SJCRH30 (cell line): ENCODE results near the gene ANKRD36. TPM values are rescaled to one million over a fixed set of nuclear protein-coding genes. Genes with fewer than 3 reads are reported as not detected.
"Not testable (repeated sequence)": the region's sequence is repeated elsewhere in the genome, so short reads cannot be mapped to it uniquely, and the experiment has no call there.

Experiments used
- DNase-seq, 2 experiments: peaks; one replicate each; pipeline ENCODE4 v3.0.0-alpha.2; 2015 to 2020
- H3K27ac ChIP-seq: fragments of 250-450 bp; sonication (Bioruptor Pico); 2 replicates; pipeline ENCODE4 v1.5.1; 2020; ENCODE audit warnings: mild to moderate bottlenecking, moderate library complexity
- H3K27me3 ChIP-seq: fragments of 250-450 bp; sonication (Bioruptor Pico); 2 replicates; pipeline ENCODE4 v1.5.1; 2020; ENCODE audit warnings: mild to moderate bottlenecking, moderate library complexity
- H3K36me3 ChIP-seq: fragments of 250-450 bp; sonication (Bioruptor Pico); 2 replicates; pipeline ENCODE4 v1.5.1; 2020; ENCODE audit warnings: mild to moderate bottlenecking, moderate library complexity
- H3K4me1 ChIP-seq: fragments of 250-450 bp; sonication (Bioruptor Pico); 2 replicates; pipeline ENCODE4 v1.5.1; 2020; ENCODE audit warnings: mild to moderate bottlenecking, moderate library complexity
- H3K4me3 ChIP-seq: fragments of 250-450 bp; sonication (Bioruptor Pico); 2 replicates; pipeline ENCODE4 v1.5.1; 2020; ENCODE audit warnings: mild to moderate bottlenecking, moderate library complexity
- H3K9me3 ChIP-seq: fragments of 250-450 bp; sonication (Bioruptor Pico); replicated peaks from 2 replicates; pipeline ENCODE4 v1.5.1; 2020; ENCODE audit warnings: mild to moderate bottlenecking, moderate library complexity
- total RNA-seq: library from RNA; depleted of rRNA; stranded (reverse); fragments of >200 nt; shearing (Covaris generic); gene quantifications from 2 replicates; pipeline ENCODE4 v1.2.3, GENCODE V29; 2014

Gene ANKRD36
- total RNA-seq, 1 experiment from 2014 or later: 27.1 TPM

- H3K27ac ChIP-seq, H3K9me3 ChIP-seq, H3K4me1 ChIP-seq, H3K36me3 ChIP-seq, H3K27me3 ChIP-seq: not testable (repeated sequence)
- H3K4me3 ChIP-seq: peak within 1 kb of the TSS; percentile 50
- DNase-seq: peak; percentile 75
These were observed 18.0 kb upstream of the ANKRD36 start, which contains the start of gene FAHD2B for GRCh38 chr2:97094772-97095611. Gene FAHD2B, minus strand, starts transcription at chr2:97094882. Its CDS starts 3,176 bp downstream, at chr2:97091706.

DNA sequence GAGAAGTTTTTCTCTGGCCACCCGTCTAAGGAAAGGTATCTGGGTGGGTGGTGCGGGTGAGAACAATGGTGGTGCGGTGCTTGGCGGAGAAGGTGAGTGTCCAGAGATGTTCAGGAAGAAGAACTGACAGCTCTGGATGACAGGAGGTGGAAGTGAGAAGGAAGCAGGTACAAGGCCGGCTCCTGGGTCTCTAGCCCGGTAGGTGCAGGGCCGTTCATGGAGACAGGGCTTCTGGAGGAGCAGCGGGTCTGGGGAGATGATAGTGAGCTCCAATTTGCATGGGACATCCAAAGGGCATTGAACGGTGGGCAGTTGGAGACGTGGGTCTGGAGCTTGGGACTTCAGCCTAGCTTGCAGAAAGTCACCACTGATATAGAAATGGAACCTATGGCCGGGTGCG, 17.3 kb upstream of the ANKRD36 start:
- H3K36me3 ChIP-seq: no peaks in the 10 kb centered on the region
- no peaks in the 10 kb centered on the region for H3K4me1 ChIP-seq
- H3K27ac ChIP-seq: no peak overlapping the region
- H3K4me3 ChIP-seq: no peak overlapping the region; the same call in 1 of the 2 replicates
- H3K9me3 ChIP-seq: no peaks in the 10 kb centered on the region
- no peaks in the 10 kb centered on the region for H3K27me3 ChIP-seq
- DNase-seq: no peak

GRCh38 chr2:97098786-97099372, 14.1 kb upstream of the ANKRD36 start:
- not testable (repeated sequence) for H3K27me3 ChIP-seq, H3K27ac ChIP-seq, H3K4me3 ChIP-seq, DNase-seq, H3K9me3 ChIP-seq, H3K36me3 ChIP-seq, H3K4me1 ChIP-seq

DNA sequence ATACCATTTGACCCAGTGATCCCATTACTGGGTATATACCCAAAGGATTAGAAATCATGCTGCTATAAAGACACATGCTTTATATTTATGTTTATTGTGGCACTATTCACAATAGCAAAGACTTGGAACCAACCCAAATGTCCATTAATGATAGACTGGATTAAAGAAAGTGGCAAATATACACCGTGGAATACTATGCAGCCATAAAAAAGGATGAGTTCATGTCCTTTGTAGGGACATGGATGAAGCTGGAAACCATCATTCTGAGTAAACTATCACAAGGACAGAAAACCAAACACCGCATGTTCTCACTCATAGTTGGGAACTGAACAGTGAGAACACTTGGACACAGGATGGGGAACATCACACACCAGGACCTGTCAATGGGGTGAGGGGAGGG, 6.1 kb upstream of the ANKRD36 start:
- not testable (repeated sequence) for H3K27ac ChIP-seq, H3K36me3 ChIP-seq, DNase-seq, H3K27me3 ChIP-seq, H3K4me3 ChIP-seq, H3K4me1 ChIP-seq, H3K9me3 ChIP-seq

- not testable (repeated sequence) for H3K36me3 ChIP-seq, H3K9me3 ChIP-seq, H3K4me1 ChIP-seq, DNase-seq, H3K27me3 ChIP-seq, H3K4me3 ChIP-seq, H3K27ac ChIP-seq
These were observed 1.7 kb upstream of the ANKRD36 start for GRCh38 chr2:97111246-97111645.

GRCh38 chr2:97112320-97113049, 468 bp upstream of the ANKRD36 start:
- not testable (repeated sequence) for H3K36me3 ChIP-seq, H3K4me1 ChIP-seq, H3K27me3 ChIP-seq, H3K9me3 ChIP-seq
- Histone ChIP-seq H3K27ac (peak overlapping the region; percentile 72), H3K4me3 (peak overlapping the region; percentile 96)
- peak; percentile 68 to 71 for DNase-seq

- H3K4me3 ChIP-seq: peak overlapping the region; percentile 96
- not testable (repeated sequence) for H3K4me1 ChIP-seq, H3K9me3 ChIP-seq, H3K36me3 ChIP-seq, DNase-seq, H3K27me3 ChIP-seq
- peak overlapping the region; percentile 72 for H3K27ac ChIP-seq
These were observed 916 bp downstream of the ANKRD36 start for GRCh38 chr2:97113882-97114255.

- not testable (repeated sequence) for H3K27ac ChIP-seq, H3K4me1 ChIP-seq, H3K9me3 ChIP-seq, H3K27me3 ChIP-seq, H3K36me3 ChIP-seq, H3K4me3 ChIP-seq
- DNase-seq: peak in 1 of 2 experiments; percentile 11
These were observed 16.1 kb downstream of the ANKRD36 start for GRCh38 chr2:97129090-97129489.

- not testable (repeated sequence) for H3K9me3 ChIP-seq, H3K27ac ChIP-seq, H3K4me3 ChIP-seq, DNase-seq, H3K27me3 ChIP-seq, H3K4me1 ChIP-seq, H3K36me3 ChIP-seq
These were observed 31.1 kb downstream of the ANKRD36 start for GRCh38 chr2:97144016-97144415.

DNA sequence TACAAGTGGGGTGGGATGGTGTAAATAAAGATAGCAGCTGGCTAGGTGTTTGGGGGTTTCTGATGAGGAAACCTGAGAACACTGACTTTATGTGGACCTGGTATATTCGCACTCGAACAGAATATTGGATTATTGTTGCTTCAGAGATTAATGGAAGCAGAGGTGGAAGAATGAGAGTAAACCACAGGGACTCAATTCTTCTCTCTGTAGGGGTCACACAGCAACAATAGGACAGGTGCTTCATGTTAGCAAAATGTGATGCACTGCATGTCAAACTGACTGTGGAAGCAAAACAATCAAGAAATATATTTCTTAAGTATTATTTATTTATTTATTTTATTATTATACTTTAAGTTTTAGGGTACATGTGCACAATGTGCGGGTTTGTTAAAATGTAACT, 53.6 kb downstream of the ANKRD36 start:
- not testable (repeated sequence) for DNase-seq, H3K36me3 ChIP-seq, H3K27me3 ChIP-seq, H3K27ac ChIP-seq, H3K9me3 ChIP-seq, H3K4me3 ChIP-seq, H3K4me1 ChIP-seq

DNA sequence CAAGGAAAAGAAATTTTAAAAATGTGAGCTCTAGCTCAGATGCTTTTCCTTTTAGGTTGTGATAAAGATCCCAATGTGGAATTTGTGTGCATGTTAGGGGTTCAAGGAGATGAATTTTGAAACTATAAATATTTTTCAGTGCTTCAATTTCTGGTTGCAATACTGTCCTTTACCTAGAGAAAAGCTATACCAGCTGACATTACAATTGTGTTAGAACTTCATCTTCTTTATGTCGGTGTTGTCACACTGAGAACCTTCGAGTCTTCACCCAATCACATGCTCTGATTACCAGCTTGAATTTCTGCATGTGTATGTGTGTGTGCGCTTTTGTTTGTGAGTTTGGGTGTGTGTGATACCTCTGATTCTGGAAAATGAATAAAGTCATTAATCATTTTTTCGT, 55.0 kb downstream of the ANKRD36 start:
- not testable (repeated sequence) for H3K27me3 ChIP-seq, H3K9me3 ChIP-seq, H3K27ac ChIP-seq, H3K4me1 ChIP-seq, DNase-seq, H3K4me3 ChIP-seq, H3K36me3 ChIP-seq

- H3K4me3 ChIP-seq, DNase-seq, H3K27me3 ChIP-seq, H3K27ac ChIP-seq, H3K4me1 ChIP-seq, H3K36me3 ChIP-seq, H3K9me3 ChIP-seq: not testable (repeated sequence)
These were observed 55.6 kb downstream of the ANKRD36 start for GRCh38 chr2:97168583-97168982.

DNA sequence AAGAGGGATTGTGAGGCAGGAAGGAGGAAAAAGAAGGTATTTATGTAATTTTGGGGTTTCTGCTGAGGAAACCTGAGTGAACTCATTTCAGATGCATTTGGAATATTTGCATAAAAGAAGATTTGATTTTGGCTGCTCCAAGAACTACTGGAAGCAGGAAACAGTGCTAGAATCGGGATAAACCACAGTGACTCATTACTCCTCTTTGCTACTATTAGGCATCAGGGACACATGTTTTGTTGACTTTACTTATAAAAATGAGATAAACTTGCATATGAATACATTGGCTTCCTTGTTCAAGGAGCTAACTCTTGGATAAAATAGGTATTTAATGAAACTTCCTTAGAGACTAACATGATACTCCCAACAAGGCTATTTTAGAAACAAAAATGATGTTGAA, 67.4 kb downstream of the ANKRD36 start:
- H3K27me3 ChIP-seq, H3K9me3 ChIP-seq, DNase-seq, H3K4me3 ChIP-seq, H3K4me1 ChIP-seq, H3K27ac ChIP-seq, H3K36me3 ChIP-seq: not testable (repeated sequence)

GRCh38 chr2:97195349-97195748, 82.4 kb downstream of the ANKRD36 start:
- not testable (repeated sequence) for H3K4me3 ChIP-seq, H3K27me3 ChIP-seq, H3K27ac ChIP-seq, H3K9me3 ChIP-seq, H3K4me1 ChIP-seq, DNase-seq
- peaks cover 18% of the 10 kb centered on the region; the same call in 1 of the 2 replicates for H3K36me3 ChIP-seq

GRCh38 chr2:97197251-97197650, 84.3 kb downstream of the ANKRD36 start:
- H3K36me3 ChIP-seq: peaks cover 22% of the 10 kb centered on the region; the same call in 1 of the 2 replicates
- H3K4me1 ChIP-seq, H3K27me3 ChIP-seq, H3K9me3 ChIP-seq, DNase-seq, H3K27ac ChIP-seq, H3K4me3 ChIP-seq: not testable (repeated sequence)
